Measurements from ENCODE around the gene SPG7. TPM values are rescaled to one million over a fixed set of nuclear protein-coding genes. Genes with fewer than 3 reads are reported as not detected.
A peak's percentile ranks its signal among the peaks of the same experiment; 100 is the strongest.

The SPG7 gene
- total and polyA plus RNA-seq, 9 of the 15 experiments (the other 6 are each of a cell fraction or from before 2014, with no cell fraction given): 5.8 to 89.1 (median 49.4) TPM

GRCh38 chr16:89498839-89499238 lies 9.4 kb upstream of the SPG7 start:
- ATAC-seq (no peak), FAIRE-seq (no peak), DNase-seq (ENCODE audit: extremely low read depth in 1 of 4, low spot score in 3 of 4) (no peak)
- ChIA-PET POLR2A (interaction anchor here (0.6 to 1.8 kb wide), 3 partner anchors 9 to 111 kb away, joined by 3 to 5 read pairs (median 4); no protein-coding TSS in a partner anchor), CTCF (ENCODE audit: low intra/inter-chr PET ratio) (no interaction called here)
- H3K27me3 ChIP-seq (ENCODE audit: control insufficient read depth in 2 of 2, insufficient read depth in 2 of 2, low read length in 2 of 2): no peaks in the 10 kb centered on the region
- TF ChIP-seq ERF (CRISPR knock-in tag; IDR thresholded peaks at IDR 0.05) (no peak), NRF1 (conservative IDR thresholded peaks at IDR 0.05 in 1 of 2, IDR thresholded peaks at IDR 0.05 in 1 of 2) (no peak)
- TF ChIP-seq, protein P1, sequence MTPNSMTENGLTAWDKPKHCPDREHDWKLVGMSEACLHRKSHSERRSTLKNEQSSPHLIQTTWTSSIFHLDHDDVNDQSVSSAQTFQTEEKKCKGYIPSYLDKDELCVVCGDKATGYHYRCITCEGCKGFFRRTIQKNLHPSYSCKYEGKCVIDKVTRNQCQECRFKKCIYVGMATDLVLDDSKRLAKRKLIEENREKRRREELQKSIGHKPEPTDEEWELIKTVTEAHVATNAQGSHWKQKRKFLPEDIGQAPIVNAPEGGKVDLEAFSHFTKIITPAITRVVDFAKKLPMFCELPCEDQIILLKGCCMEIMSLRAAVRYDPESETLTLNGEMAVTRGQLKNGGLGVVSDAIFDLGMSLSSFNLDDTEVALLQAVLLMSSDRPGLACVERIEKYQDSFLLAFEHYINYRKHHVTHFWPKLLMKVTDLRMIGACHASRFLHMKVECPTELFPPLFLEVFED (CRISPR knock-in tag; conservative IDR thresholded peaks at IDR 0.05): no peak
- H3K9me3 ChIP-seq (replicated peaks; ENCODE audit: control insufficient read depth, insufficient read depth, low read depth, low read length): no peaks in the 10 kb centered on the region
- no peak overlapping the region for H3K4me2 ChIP-seq (ENCODE audit: insufficient read depth, low read length)
- WGBS (ENCODE audit: insufficient coverage, low coverage, missing lambda C conversion rate): 79% methylated on average over 10 of the region's 10 CpGs
- in situ Hi-C loops (cut with MboI): no loop called here
- H4K20me1 ChIP-seq (replicated peaks; ENCODE audit: control insufficient read depth, insufficient read depth, low read length): no peaks in the 10 kb centered on the region
- 0 out of 4 replicates have a peak overlapping the region, but pooled peaks of 1 of the 2 experiments have one; percentile 15 for H3K9ac ChIP-seq (ENCODE audit: insufficient read depth in 1 of 2, low read depth in 2 of 2, low read length in 2 of 2)
- H3K9me1 ChIP-seq (ENCODE audit: control insufficient read depth, insufficient read depth, low read length): no peaks in the 10 kb centered on the region
- no peak overlapping the region for H3K4me3 ChIP-seq
- H2AFZ ChIP-seq (ENCODE audit: low read depth, low read length): no peak overlapping the region
- no peak overlapping the region for H3K27ac ChIP-seq (ENCODE audit: extremely low read depth, low read depth, low read length)
- BruUV-seq (replicated peaks): no TSS peak
- intact Hi-C loops (cut with micrococcal nuclease): no loop called here
- H3K36me3 ChIP-seq (ENCODE audit: control insufficient read depth, insufficient read depth, low read length): no peaks in the 10 kb centered on the region
- H3K79me2 ChIP-seq (ENCODE audit: control insufficient read depth, insufficient read depth, low read length): no peaks in the 10 kb centered on the region
- H3K4me1 ChIP-seq (replicated peaks in 1 of 2; ENCODE audit: control insufficient read depth in 2 of 2, insufficient read depth in 2 of 2, low read length in 2 of 2): peaks cover 10 to 36% of the 10 kb centered on the region in 2 experiments; a peak in 4 of 5 replicates

- no peaks in the 10 kb centered on the region for H3K79me2 ChIP-seq (ENCODE audit: control insufficient read depth, insufficient read depth, low read length)
- H3K27ac ChIP-seq (ENCODE audit: extremely low read depth, low read depth, low read length): no peak overlapping the region
- ATAC-seq (no peak), FAIRE-seq (no peak), DNase-seq (ENCODE audit: extremely low read depth in 1 of 4, low spot score in 3 of 4) (no peak)
- H4K20me1 ChIP-seq (replicated peaks; ENCODE audit: control insufficient read depth, insufficient read depth, low read length): no peaks in the 10 kb centered on the region
- H3K9me1 ChIP-seq (ENCODE audit: control insufficient read depth, insufficient read depth, low read length): no peaks in the 10 kb centered on the region
- intact Hi-C loops (cut with micrococcal nuclease): loop anchor here (10.0 kb wide), 1 partner anchor 45 kb away; no protein-coding TSS in a partner anchor
- H3K36me3 ChIP-seq (ENCODE audit: control insufficient read depth, insufficient read depth, low read length): no peaks in the 10 kb centered on the region
- H3K9me3 ChIP-seq (replicated peaks; ENCODE audit: control insufficient read depth, insufficient read depth, low read depth, low read length): no peaks in the 10 kb centered on the region
- ChIA-PET CTCF (ENCODE audit: low intra/inter-chr PET ratio) (no interaction called here), POLR2A (interaction anchor here (0.6 kb wide), 1 partner anchor 116 kb away, joined by 3 read pairs; no protein-coding TSS in a partner anchor)
- no peak overlapping the region for H3K9ac ChIP-seq (ENCODE audit: insufficient read depth in 1 of 2, low read depth in 2 of 2, low read length in 2 of 2)
- no TSS peak for BruUV-seq (replicated peaks)
- WGBS (ENCODE audit: insufficient coverage, low coverage, missing lambda C conversion rate): 74% methylated on average over 3 of the region's 3 CpGs
- no peak overlapping the region for H3K4me3 ChIP-seq
- in situ Hi-C loops (cut with MboI): no loop called here
- H2AFZ ChIP-seq (ENCODE audit: low read depth, low read length): no peak overlapping the region
- H3K4me1 ChIP-seq (replicated peaks in 1 of 2; ENCODE audit: control insufficient read depth in 2 of 2, insufficient read depth in 2 of 2, low read length in 2 of 2): peaks cover 17 to 39% of the 10 kb centered on the region in 2 experiments; a peak in 4 of 5 replicates
- H3K27me3 ChIP-seq (ENCODE audit: control insufficient read depth in 2 of 2, insufficient read depth in 2 of 2, low read length in 2 of 2): no peaks in the 10 kb centered on the region
- TF ChIP-seq ZNF644 (tag; IDR thresholded peaks at IDR 0.05; ENCODE audit: low read depth) (no peak), NFIC (IDR thresholded peaks at IDR 0.05) (no peak), MAFK (IDR thresholded peaks at IDR 0.05; ENCODE audit: low read length) (no peak), ZMIZ1 (IDR thresholded peaks at IDR 0.05; ENCODE audit: low read depth in 2 of 2, low read length in 2 of 2) (no peak), CSDE1 (IDR thresholded peaks at IDR 0.05) (no peak), RFX7 (CRISPR knock-in tag; IDR thresholded peaks at IDR 0.05) (no peak)
- no peak overlapping the region for H3K4me2 ChIP-seq (ENCODE audit: insufficient read depth, low read length)
Measured at GRCh38 chr16:89499767-89500166, 8.4 kb upstream of the SPG7 start.
